ENCODE measurements around the gene CYP27B1. TPM values are rescaled to one million over a fixed set of nuclear protein-coding genes. Genes with fewer than 3 reads are reported as not detected.

The CYP27B1 gene
- total and polyA plus RNA-seq, 10 of the 15 experiments (the other 5 are each of a cell fraction or from before 2014, with no cell fraction given), result 0.10 to 2.7 (median 1.1) TPM

- no peak for TF ChIP-seq ZBTB4 (CRISPR knock-in tag; IDR thresholded peaks at IDR 0.05)
- TF ChIP-seq, protein P1, sequence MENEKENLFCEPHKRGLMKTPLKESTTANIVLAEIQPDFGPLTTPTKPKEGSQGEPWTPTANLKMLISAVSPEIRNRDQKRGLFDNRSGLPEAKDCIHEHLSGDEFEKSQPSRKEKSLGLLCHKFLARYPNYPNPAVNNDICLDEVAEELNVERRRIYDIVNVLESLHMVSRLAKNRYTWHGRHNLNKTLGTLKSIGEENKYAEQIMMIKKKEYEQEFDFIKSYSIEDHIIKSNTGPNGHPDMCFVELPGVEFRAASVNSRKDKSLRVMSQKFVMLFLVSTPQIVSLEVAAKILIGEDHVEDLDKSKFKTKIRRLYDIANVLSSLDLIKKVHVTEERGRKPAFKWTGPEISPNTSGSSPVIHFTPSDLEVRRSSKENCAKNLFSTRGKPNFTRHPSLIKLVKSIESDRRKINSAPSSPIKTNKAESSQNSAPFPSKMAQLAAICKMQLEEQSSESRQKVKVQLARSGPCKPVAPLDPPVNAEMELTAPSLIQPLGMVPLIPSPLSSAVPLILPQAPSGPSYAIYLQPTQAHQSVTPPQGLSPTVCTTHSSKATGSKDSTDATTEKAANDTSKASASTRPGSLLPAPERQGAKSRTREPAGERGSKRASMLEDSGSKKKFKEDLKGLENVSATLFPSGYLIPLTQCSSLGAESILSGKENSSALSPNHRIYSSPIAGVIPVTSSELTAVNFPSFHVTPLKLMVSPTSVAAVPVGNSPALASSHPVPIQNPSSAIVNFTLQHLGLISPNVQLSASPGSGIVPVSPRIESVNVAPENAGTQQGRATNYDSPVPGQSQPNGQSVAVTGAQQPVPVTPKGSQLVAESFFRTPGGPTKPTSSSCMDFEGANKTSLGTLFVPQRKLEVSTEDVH (IDR thresholded peaks at IDR 0.05; ENCODE audit: low read depth, partially characterized antibody), result peak; percentile 72
- TF ChIP-seq SUPT20H (IDR thresholded peaks at IDR 0.05; ENCODE audit: borderline replicate concordance, control insufficient read depth, low read depth, low read length), result no peak
- TF ChIP-seq EZH2 (IDR thresholded peaks at IDR 0.05; ENCODE audit: borderline replicate concordance, control insufficient read depth, low read depth, low read length), result no peak
- TF ChIP-seq NBN (IDR thresholded peaks at IDR 0.05), result peak; percentile 99
- TF ChIP-seq ZNF592 (IDR thresholded peaks at IDR 0.05), result no peak
- peak; percentile 100 for TF ChIP-seq MAX (IDR thresholded peaks at IDR 0.05; ENCODE audit: low read depth, low read length)
- TF ChIP-seq NFIC (IDR thresholded peaks at IDR 0.05; ENCODE audit: low read depth, low read length), result no peak
- no peak; the same call in 1 of the 2 replicates for TF ChIP-seq MTA3 (IDR thresholded peaks at IDR 0.05; ENCODE audit: borderline replicate concordance, low read length)
- peak; percentile 85 for TF ChIP-seq ATF2 (IDR thresholded peaks at IDR 0.05; ENCODE audit: low read length)
- no peak for TF ChIP-seq DPF2 (IDR thresholded peaks at IDR 0.05)
- no peak for TF ChIP-seq JUND (IDR thresholded peaks at IDR 0.05; ENCODE audit: low read depth, low read length)
- no peak for TF ChIP-seq JUNB (IDR thresholded peaks at IDR 0.05)
- TF ChIP-seq SRF (IDR thresholded peaks at IDR 0.05; ENCODE audit: low read depth in 2 of 2, low read length in 2 of 2), result peak in 1 of 2 experiments; percentile 78; a peak in 2 of 4 replicates
Measured at GRCh38 chr12:57771873-57772428, 5.1 kb upstream of the CYP27B1 start, which contains the start of gene METTL1 (continued).

Data from GM12878 (cell line).